ENCODE measurements around the gene AGPAT3. TPM values are rescaled to one million over a fixed set of nuclear protein-coding genes. Genes with fewer than 3 reads are reported as not detected.
A peak's percentile ranks its signal among the peaks of the same experiment; 100 is the strongest.

Gene AGPAT3
- total and polyA plus RNA-seq, 8 donors, result 13.6 to 49.6 (median 31.4) TPM

GRCh38 chr21:44018813-44019567 lies 154.0 kb downstream of the AGPAT3 start:
- intact Hi-C loops (cut with DNase I), result no loop called here
- TF ChIP-seq CTCF (IDR thresholded peaks at IDR 0.05), result no peak
- FAIRE-seq, result no peak
- no peak overlapping the region for H3K27ac ChIP-seq
- no peak overlapping the region for H3K4me3 ChIP-seq
- peak in 1 of 4 donors; percentile 35 for ATAC-seq
- H3K4me1 ChIP-seq, result peaks cover 0 to 19% (median 2%) of the 10 kb centered on the region in 3 donors
- H3K36me3 ChIP-seq, result no peaks in the 10 kb centered on the region
- DNase-seq, result no peak
- H3K27me3 ChIP-seq, result no peaks in the 10 kb centered on the region
- H3K9me3 ChIP-seq, result no peaks in the 10 kb centered on the region
- WGBS, 2 donors, result 49 to 52% methylated on average over 10 of the region's 10 CpGs

- no peak for ATAC-seq
- WGBS, 2 donors, result 86 to 92% methylated on average over 8 of the region's 8 CpGs
- no peaks in the 10 kb centered on the region for H3K36me3 ChIP-seq
- no peak for TF ChIP-seq CTCF (IDR thresholded peaks at IDR 0.05)
- H3K27me3 ChIP-seq, result no peaks in the 10 kb centered on the region
- H3K4me3 ChIP-seq, result no peak overlapping the region
- no peak overlapping the region for H3K27ac ChIP-seq
- intact Hi-C loops (cut with DNase I), result no loop called here
- FAIRE-seq, result no peak
- no peaks in the 10 kb centered on the region for H3K9me3 ChIP-seq
- peaks cover 0 to 13% (median 0%) of the 10 kb centered on the region in 3 donors for H3K4me1 ChIP-seq
- DNase-seq, result no peak
Observed at GRCh38 chr21:44019568-44019958, 154.5 kb downstream of the AGPAT3 start.

GRCh38 chr21:44020551-44020950 lies 155.5 kb downstream of the AGPAT3 start:
- no peaks in the 10 kb centered on the region for H3K9me3 ChIP-seq
- H3K27me3 ChIP-seq, result no peaks in the 10 kb centered on the region
- DNase-seq (no peak), FAIRE-seq (no peak), ATAC-seq (peak in 1 of 4 donors; percentile 39)
- H3K27ac ChIP-seq, result no peak overlapping the region
- peaks cover 0 to 13% (median 0%) of the 10 kb centered on the region in 3 donors for H3K4me1 ChIP-seq
- no peak for TF ChIP-seq CTCF (IDR thresholded peaks at IDR 0.05)
- intact Hi-C loops (cut with DNase I), result no loop called here
- no peak overlapping the region for H3K4me3 ChIP-seq
- no peaks in the 10 kb centered on the region for H3K36me3 ChIP-seq
- 81 to 86% methylated on average over 4 of the region's 4 CpGs for WGBS, 2 donors

GRCh38 chr21:44021064-44021463 lies 156.0 kb downstream of the AGPAT3 start:
- Histone ChIP-seq H3K4me3 (no peak overlapping the region), H3K36me3 (no peaks in the 10 kb centered on the region), H3K27me3 (no peaks in the 10 kb centered on the region), H3K9me3 (no peaks in the 10 kb centered on the region), H3K4me1 (peaks cover 0 to 13% (median 0%) of the 10 kb centered on the region in 3 donors), H3K27ac (no peak overlapping the region)
- intact Hi-C loops (cut with DNase I), result no loop called here
- 52 to 53% methylated on average over 1 of the region's 1 CpG for WGBS, 2 donors
- no peak for TF ChIP-seq CTCF (IDR thresholded peaks at IDR 0.05)
- no peak for ATAC-seq
- no peak for DNase-seq
- no peak for FAIRE-seq

GRCh38 chr21:44024257-44024656 lies 159.2 kb downstream of the AGPAT3 start:
- no peak overlapping the region for H3K27ac ChIP-seq
- DNase-seq, result peak in 1 of 6 donors; percentile 6
- H3K27me3 ChIP-seq, result no peaks in the 10 kb centered on the region
- no peak for ATAC-seq
- intact Hi-C loops (cut with DNase I), result no loop called here
- H3K9me3 ChIP-seq, result no peaks in the 10 kb centered on the region
- H3K4me1 ChIP-seq, result peaks cover 0 to 4% (median 0%) of the 10 kb centered on the region in 3 donors
- WGBS, 2 donors, result 63 to 67% methylated on average over 1 of the region's 1 CpG
- FAIRE-seq, result no peak
- no peak overlapping the region for H3K4me3 ChIP-seq
- TF ChIP-seq CTCF (IDR thresholded peaks at IDR 0.05), result no peak
- H3K36me3 ChIP-seq, result no peaks in the 10 kb centered on the region

Measured in pancreas (tissue), 10 donors.